Calu3 (cell line): ENCODE measurements around the gene HYKK. TPM values are rescaled to one million over a fixed set of nuclear protein-coding genes. Genes with fewer than 3 reads are reported as not detected.

Source experiments
- BruUV-seq: library from RNA; stranded (reverse); fragments of 400-500 nt; replicated peaks from 2 replicates; lab custom pipeline; 2021; lab: Mats Ljungman, UMichigan
- CTCF ChIA-PET: fragments of 300-600 bp; sonication (Branson Sonifier 250); formaldehyde crosslinking; loops from one replicate; lab custom pipeline; 2022; ENCODE audit warnings: antibody characterized with exemption; lab: Charles Lee
- DNase-seq: peaks from one replicate; pipeline ENCODE4 v3.0.0; 2022
- H3K27ac Mint-ChIP-seq: one replicate; pipeline ENCODE4 v1.8.0; 2022; ENCODE audit warnings: mixed read lengths; ENCODE audit not compliant: unreplicated experiment
- H3K27me3 Mint-ChIP-seq: one replicate; pipeline ENCODE4 v1.8.0; 2022; ENCODE audit warnings: mixed read lengths; ENCODE audit not compliant: unreplicated experiment
- H3K36me3 Mint-ChIP-seq: one replicate; pipeline ENCODE4 v1.8.0; 2022; ENCODE audit warnings: mild to moderate bottlenecking, moderate library complexity, mixed read lengths; ENCODE audit not compliant: insufficient read depth, unreplicated experiment
- H3K4me1 Mint-ChIP-seq: one replicate; pipeline ENCODE4 v1.8.0; 2022; ENCODE audit warnings: mild to moderate bottlenecking, low read depth, mixed read lengths; ENCODE audit not compliant: unreplicated experiment
- H3K4me3 Mint-ChIP-seq: one replicate; pipeline ENCODE4 v1.8.0; 2022; ENCODE audit warnings: mild to moderate bottlenecking, low read depth, moderate library complexity, mixed read lengths; ENCODE audit not compliant: unreplicated experiment
- H3K9me3 Mint-ChIP-seq: one replicate; pipeline ENCODE4 v1.8.0; 2022; ENCODE audit warnings: low read depth, mixed read lengths; ENCODE audit not compliant: unreplicated experiment
- intact Hi-C: fragments of 100-400 bp; cut with micrococcal nuclease; formaldehyde crosslinking; loops from one replicate; pipeline ENCODE4 v1.10.0; 2022; ENCODE audit not compliant: unreplicated experiment
- total RNA-seq: library from RNA; stranded (reverse); gene quantifications from 2 replicates; pipeline ENCODE4 v1.2.3, GENCODE V29; 2022
- TF ChIP-seq, protein P1 (sequence below): fragments of 200-600 bp; IDR thresholded peaks from one replicate; pipeline ENCODE4 v1.8.0; 2022; ENCODE audit warnings: antibody characterized with exemption; ENCODE audit not compliant: unreplicated experiment

The HYKK gene
- total RNA-seq, 1 experiment from 2014 or later: 15.7 TPM

DNA sequence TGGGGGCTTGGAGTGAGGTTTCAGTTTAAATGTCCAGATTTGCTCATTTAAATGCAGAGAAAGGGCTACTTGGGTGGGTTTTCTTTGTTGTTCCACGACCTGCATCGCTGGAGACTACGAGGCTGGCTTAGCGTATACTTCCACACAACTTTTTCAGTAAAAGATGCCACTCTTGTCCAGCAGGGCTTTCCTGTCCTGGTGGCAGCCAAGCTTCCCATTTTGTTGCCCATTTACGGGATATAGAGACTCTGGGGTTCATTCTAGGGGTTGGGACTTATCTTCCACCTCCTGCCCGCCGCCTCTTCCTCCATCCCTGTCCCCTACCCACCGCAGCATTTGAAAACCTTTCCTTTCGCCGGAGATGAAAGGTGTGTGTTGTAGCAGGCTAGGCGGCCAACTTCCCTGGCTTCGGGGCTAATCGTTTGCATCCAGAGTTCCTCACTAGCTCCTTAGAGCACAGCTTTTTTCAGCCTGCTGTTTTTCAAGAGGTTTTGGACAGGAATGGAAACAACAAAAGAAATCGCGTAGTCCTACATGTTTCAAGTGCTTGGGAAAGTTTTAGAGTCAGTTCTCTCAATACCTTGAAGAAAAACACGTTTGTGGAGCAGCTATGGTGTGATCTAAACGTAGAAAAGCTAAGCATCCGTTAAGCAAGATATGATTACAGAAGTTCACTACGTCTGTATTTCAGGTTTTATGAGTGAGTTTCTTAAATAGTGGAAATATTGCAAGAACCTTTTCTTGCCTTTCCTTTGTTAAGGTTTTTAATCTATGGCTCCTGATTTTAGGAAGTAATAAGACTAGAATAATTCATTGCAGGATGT lies 58.8 kb downstream of the HYKK start:
- Mint-ChIP-seq H3K27me3 (no peaks in the 10 kb centered on the region), H3K27ac (peak overlapping the region; percentile 92), H3K4me3 (peak overlapping the region; percentile 87), H3K36me3 (peaks cover 30% of the 10 kb centered on the region), H3K9me3 (no peaks in the 10 kb centered on the region), H3K4me1 (peaks cover 7% of the 10 kb centered on the region)
- peak; percentile 33 for DNase-seq
- TF ChIP-seq, protein P1, sequence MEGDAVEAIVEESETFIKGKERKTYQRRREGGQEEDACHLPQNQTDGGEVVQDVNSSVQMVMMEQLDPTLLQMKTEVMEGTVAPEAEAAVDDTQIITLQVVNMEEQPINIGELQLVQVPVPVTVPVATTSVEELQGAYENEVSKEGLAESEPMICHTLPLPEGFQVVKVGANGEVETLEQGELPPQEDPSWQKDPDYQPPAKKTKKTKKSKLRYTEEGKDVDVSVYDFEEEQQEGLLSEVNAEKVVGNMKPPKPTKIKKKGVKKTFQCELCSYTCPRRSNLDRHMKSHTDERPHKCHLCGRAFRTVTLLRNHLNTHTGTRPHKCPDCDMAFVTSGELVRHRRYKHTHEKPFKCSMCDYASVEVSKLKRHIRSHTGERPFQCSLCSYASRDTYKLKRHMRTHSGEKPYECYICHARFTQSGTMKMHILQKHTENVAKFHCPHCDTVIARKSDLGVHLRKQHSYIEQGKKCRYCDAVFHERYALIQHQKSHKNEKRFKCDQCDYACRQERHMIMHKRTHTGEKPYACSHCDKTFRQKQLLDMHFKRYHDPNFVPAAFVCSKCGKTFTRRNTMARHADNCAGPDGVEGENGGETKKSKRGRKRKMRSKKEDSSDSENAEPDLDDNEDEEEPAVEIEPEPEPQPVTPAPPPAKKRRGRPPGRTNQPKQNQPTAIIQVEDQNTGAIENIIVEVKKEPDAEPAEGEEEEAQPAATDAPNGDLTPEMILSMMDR: peak; percentile 36
- TSS peak; percentile 68 for BruUV-seq
- intact Hi-C loops: no loop called here
- CTCF ChIA-PET: interaction anchor here (0.7 to 2.6 kb wide), 10 partner anchors 9 to 185 kb away, joined by 3 to 16 read pairs (median 3); partner anchors contain the start of genes HYKK, IREB2 and PSMA4

DNA sequence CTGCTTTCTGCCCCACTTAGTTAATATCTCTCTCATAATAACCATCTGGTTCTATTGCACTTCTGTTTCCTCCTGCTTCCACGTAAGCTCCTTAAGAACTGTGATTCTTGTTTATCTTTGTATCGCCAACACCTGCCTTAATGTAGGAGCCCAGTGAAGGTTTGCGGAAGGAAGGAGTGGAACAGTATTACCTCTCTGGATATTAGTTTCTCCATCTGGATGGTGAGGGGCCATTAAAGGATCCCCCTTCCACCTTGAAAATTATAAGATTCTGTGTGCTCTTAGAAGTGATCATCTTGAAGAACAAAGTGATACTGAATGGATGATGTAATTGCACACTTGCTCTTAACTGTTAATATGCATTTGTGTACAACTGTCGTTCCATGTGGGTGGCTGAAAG lies 60.2 kb downstream of the HYKK start:
- DNase-seq: no peak
- H3K4me1 Mint-ChIP-seq: peaks cover 7% of the 10 kb centered on the region
- no peaks in the 10 kb centered on the region for H3K9me3 Mint-ChIP-seq
- peak overlapping the region; percentile 86 for H3K27ac Mint-ChIP-seq
- CTCF ChIA-PET: interaction anchor here (0.6 to 1.3 kb wide), 2 partner anchors 9 to 167 kb away, joined by 3 read pairs; no protein-coding TSS in a partner anchor
- peak overlapping the region; percentile 87 for H3K4me3 Mint-ChIP-seq
- peaks cover 30% of the 10 kb centered on the region for H3K36me3 Mint-ChIP-seq
- no TSS peak for BruUV-seq
- TF ChIP-seq, protein P1: no peak
- intact Hi-C loops: no loop called here
- no peaks in the 10 kb centered on the region for H3K27me3 Mint-ChIP-seq

DNA sequence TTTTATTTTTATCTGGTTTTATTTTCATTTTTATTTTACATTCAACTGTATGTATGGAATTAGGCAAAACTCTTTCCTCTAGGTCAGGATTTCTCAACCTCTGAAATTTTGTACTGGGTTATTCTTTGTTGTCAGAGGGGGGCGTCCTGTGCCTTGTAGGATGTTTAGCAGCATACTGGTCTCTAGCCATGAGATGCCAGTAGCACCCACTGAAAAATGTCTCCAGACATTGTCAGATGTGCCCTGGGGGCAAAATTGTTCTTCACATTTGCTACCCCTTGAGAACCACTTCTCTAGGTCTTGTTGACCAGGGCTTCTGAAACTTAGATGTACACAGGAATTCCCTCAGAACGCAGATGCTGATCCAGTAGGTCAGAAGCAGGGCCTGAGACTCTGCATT lies 63.3 kb downstream of the HYKK start:
- Mint-ChIP-seq H3K27ac (no peak overlapping the region), H3K4me1 (no peaks in the 10 kb centered on the region), H3K9me3 (no peaks in the 10 kb centered on the region), H3K27me3 (no peaks in the 10 kb centered on the region), H3K4me3 (no peak overlapping the region), H3K36me3 (peaks cover 22% of the 10 kb centered on the region)
- BruUV-seq: no TSS peak
- DNase-seq: no peak
- CTCF ChIA-PET: interaction anchor here (0.7 kb wide), 1 partner anchor 16 kb away, joined by 3 read pairs; no protein-coding TSS in a partner anchor
- TF ChIP-seq, protein P1: no peak
- intact Hi-C loops: no loop called here

DNA sequence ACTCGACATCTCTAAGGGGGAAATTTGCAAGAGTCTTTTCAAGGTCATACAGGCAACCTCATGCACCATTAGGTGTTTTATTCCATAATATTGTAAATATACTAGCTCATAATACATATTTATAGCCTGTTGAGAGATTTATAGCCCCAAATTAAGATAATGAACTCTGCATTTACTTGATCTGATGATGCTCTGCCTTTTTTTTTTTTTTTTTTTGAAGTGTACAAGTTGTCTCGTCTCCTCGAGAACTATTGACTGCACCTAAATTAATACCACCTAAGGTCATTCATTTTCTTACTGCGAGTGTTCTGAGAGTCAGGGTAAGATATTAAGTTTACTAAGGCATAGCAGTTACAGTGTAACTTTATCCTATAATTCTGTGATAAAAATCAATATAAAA lies 64.0 kb downstream of the HYKK start:
- Mint-ChIP-seq H3K4me3 (no peak overlapping the region), H3K27ac (no peak overlapping the region), H3K4me1 (no peaks in the 10 kb centered on the region), H3K27me3 (no peaks in the 10 kb centered on the region), H3K36me3 (peaks cover 15% of the 10 kb centered on the region), H3K9me3 (no peaks in the 10 kb centered on the region)
- intact Hi-C loops: no loop called here
- TF ChIP-seq, protein P1: no peak
- CTCF ChIA-PET: interaction anchor here (0.7 kb wide), 1 partner anchor 15 kb away, joined by 3 read pairs; no protein-coding TSS in a partner anchor
- no peak for DNase-seq
- no TSS peak for BruUV-seq
